ENCODE data around the gene EARS2. TPM values are rescaled to one million over a fixed set of nuclear protein-coding genes. Genes with fewer than 3 reads are reported as not detected.

Gene EARS2
- total RNA-seq, 3 donors from 2014 or later: 30.8 to 37.1 (median 33.3) TPM

DNA sequence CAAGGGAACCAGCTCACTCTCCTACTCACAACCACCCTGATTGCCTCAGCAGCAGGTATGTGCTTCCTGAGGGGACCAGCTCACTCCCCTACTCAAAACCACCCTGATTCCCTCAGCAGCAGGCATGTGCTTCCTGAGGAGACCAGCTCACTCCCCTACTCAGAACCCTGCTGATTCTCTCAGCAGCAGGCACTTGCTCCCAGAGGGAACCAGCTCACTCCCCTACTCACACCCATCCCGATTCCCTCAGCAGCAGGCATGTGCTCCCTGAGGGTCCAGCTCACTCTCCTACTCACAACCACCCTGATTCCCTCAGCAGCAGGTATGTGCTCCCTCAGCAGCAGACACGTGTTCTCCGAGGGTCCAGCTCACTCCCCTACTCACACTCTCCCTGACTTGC, 78.0 kb downstream of the EARS2 start:
- Mint-ChIP-seq H3K36me3 (ENCODE audit: insufficient read depth) (peaks cover 29% of the 10 kb centered on the region), H3K27me3 (ENCODE audit: low read depth) (no peaks in the 10 kb centered on the region), H3K4me3 (no peak overlapping the region), H3K4me1 (ENCODE audit: low read depth) (peaks cover 4% of the 10 kb centered on the region), H3K9me3 (no peaks in the 10 kb centered on the region)
- DNase-seq (no peak), ATAC-seq (no peak)

DNA sequence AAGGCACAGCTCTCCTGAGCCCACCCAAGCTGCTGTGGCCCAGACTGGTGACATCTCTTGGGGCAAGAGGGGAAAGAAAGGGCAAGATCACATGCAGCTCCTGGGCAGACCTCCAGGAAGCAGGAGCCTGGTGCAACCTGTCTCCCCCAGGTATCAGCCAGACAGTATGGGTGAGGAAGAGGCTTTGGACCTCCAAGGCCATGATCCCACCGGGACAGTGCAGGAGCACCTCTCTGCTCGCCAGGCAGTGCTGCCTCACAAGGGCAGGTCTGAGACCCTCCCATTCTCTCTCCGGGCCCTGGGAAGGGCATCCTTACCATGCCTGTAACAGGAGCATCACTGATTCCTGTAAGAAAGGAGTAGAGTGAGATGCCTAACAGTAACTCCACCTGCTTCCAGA, 78.6 kb downstream of the EARS2 start:
- Mint-ChIP-seq H3K36me3 (ENCODE audit: insufficient read depth) (peaks cover 32% of the 10 kb centered on the region), H3K4me3 (no peak overlapping the region), H3K4me1 (ENCODE audit: low read depth) (peaks cover 4% of the 10 kb centered on the region), H3K27me3 (ENCODE audit: low read depth) (no peaks in the 10 kb centered on the region), H3K9me3 (no peaks in the 10 kb centered on the region)
- DNase-seq: no peak
- no peak for ATAC-seq

DNA sequence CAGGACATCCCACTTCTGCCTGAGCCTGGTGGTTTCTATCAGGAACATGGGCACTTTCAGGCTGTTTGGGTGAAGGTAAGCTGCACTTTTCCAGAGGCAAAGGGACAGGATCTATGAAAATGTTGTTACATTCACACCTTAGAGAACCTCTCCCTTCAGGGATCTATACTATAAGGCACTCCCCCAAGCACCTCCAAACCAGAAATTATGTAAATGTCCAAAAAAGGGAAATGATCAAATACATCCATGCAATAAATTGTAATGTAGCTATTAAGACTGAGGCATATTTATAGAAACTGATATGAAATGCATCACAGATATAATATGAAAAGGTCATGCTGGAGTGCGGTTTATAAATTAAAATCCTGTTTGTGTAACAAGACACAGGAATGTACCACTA, 80.9 kb downstream of the EARS2 start:
- no peak overlapping the region for H3K4me3 Mint-ChIP-seq
- H3K36me3 Mint-ChIP-seq (ENCODE audit: insufficient read depth): peaks cover 22% of the 10 kb centered on the region
- DNase-seq: no peak
- H3K4me1 Mint-ChIP-seq (ENCODE audit: low read depth): no peaks in the 10 kb centered on the region
- ATAC-seq: no peak
- H3K27me3 Mint-ChIP-seq (ENCODE audit: low read depth): no peaks in the 10 kb centered on the region
- H3K9me3 Mint-ChIP-seq: no peaks in the 10 kb centered on the region

Other genes starting within 250 kb of the EARS2 start
- gene COG7, start 104.2 kb downstream of the EARS2 start, total RNA-seq: 10 to 100 TPM; 18.5 to 21.8 (median 20.0) TPM
- 10 to 100 TPM; 66.0 to 82.9 (median 70.0) TPM for gene GGA2, start 46.9 kb downstream of the EARS2 start, total RNA-seq
- gene UBFD1, start 377 bp upstream of the EARS2 start, total RNA-seq: 10 to 100 TPM; 69.8 to 73.8 (median 70.0) TPM
- gene NDUFAB1, start 39.0 kb upstream of the EARS2 start, total RNA-seq: 100 to 1,000 TPM; 196 to 225 (median 220) TPM
- 10 to 100 TPM; 22.1 to 27.3 (median 22.9) TPM for gene PALB2, start 84.0 kb upstream of the EARS2 start, total RNA-seq
- 10 to 100 TPM; 80.1 to 99.5 (median 94.7) TPM for gene DCTN5, start 84.1 kb upstream of the EARS2 start, total RNA-seq
- gene PLK1, start 121.5 kb upstream of the EARS2 start, total RNA-seq: 1 to 10 TPM; 1.3 to 1.8 (median 1.5) TPM
- gene ERN2, start 155.9 kb upstream of the EARS2 start, total RNA-seq: under 1 TPM in 1 of 3 donors, not detected in 2; 0.08 TPM
- not detected for gene CHP2, start 197.7 kb upstream of the EARS2 start, total RNA-seq